Neuronal stem cell (in vitro differentiated cells): ENCODE results near the gene LAG3.
"Not testable (repeated sequence)": the region's sequence is repeated elsewhere in the genome, so short reads cannot be mapped to it uniquely, and the experiment has no call there.

ENCODE experiments used
- DNase-seq: peaks from one replicate; pipeline ENCODE4 v3.0.0-alpha.2; 2013; ENCODE audit warnings: low spot score
- H2AFZ ChIP-seq: one replicate; pipeline ENCODE4 v1.6.1; 2013; ENCODE audit warnings: mild to moderate bottlenecking, low read length, inconsistent platforms
- H2AK5ac ChIP-seq: 2 replicates; pipeline ENCODE4 v1.6.1; 2013; ENCODE audit warnings: low read depth, mild to moderate bottlenecking, inconsistent platforms, low read length, moderate library complexity, mixed read lengths
- H2BK120ac ChIP-seq: 2 replicates; pipeline ENCODE4 v1.6.1; 2013; ENCODE audit warnings: low read depth, mild to moderate bottlenecking, inconsistent platforms, low read length, moderate library complexity, mixed read lengths
- H2BK12ac ChIP-seq: one replicate; pipeline ENCODE4 v1.6.1; 2013; ENCODE audit warnings: low read length, inconsistent platforms
- H2BK15ac ChIP-seq: 2 replicates; pipeline ENCODE4 v1.6.1; 2013; ENCODE audit warnings: mild to moderate bottlenecking, low read length, inconsistent platforms, mixed read lengths
- H2BK5ac ChIP-seq: one replicate; pipeline ENCODE4 v1.6.1; 2013; ENCODE audit warnings: inconsistent platforms, mild to moderate bottlenecking, low read length, moderate library complexity
- H3K14ac ChIP-seq: one replicate; pipeline ENCODE4 v1.6.1; 2013; ENCODE audit warnings: low read length, inconsistent platforms
- H3K18ac ChIP-seq: 2 replicates; pipeline ENCODE4 v1.6.1; 2013; ENCODE audit warnings: low read length, inconsistent platforms
- H3K23ac ChIP-seq: 2 replicates; pipeline ENCODE4 v1.6.1; 2013; ENCODE audit warnings: low read depth, mild to moderate bottlenecking, mixed read lengths, low read length, inconsistent platforms; ENCODE audit not compliant: poor library complexity
- H3K27ac ChIP-seq: replicated peaks from 3 replicates; pipeline ENCODE4 v1.5.1; 2013; ENCODE audit warnings: low read length, inconsistent platforms
- H3K27me3 ChIP-seq, 3 experiments: 2 replicates each; pipeline ENCODE4 v1.6.1; 2013; ENCODE audit warnings: low read length in 3 of 3, mild to moderate bottlenecking in 2 of 3, inconsistent platforms in 1 of 3, low read depth in 1 of 3, mixed read lengths in 1 of 3, moderate library complexity in 1 of 3; ENCODE audit not compliant: control insufficient read depth in 3 of 3, insufficient read depth in 3 of 3
- H3K36me3 ChIP-seq, 2 donors: replicated peaks in 1 of 2; 2 replicates each; pipeline ENCODE4 v1.6.1; 2013; ENCODE audit warnings: low read length in 2 of 2; ENCODE audit not compliant: control insufficient read depth in 2 of 2, insufficient read depth in 2 of 2
- H3K4ac ChIP-seq: 2 replicates; pipeline ENCODE4 v1.6.1; 2013; ENCODE audit warnings: inconsistent platforms, mild to moderate bottlenecking, low read length, moderate library complexity
- H3K4me1 ChIP-seq, 2 donors: 1 replicate in 1 of 2; 2 replicates in 1 of 2; pipeline ENCODE4 v1.6.1; 2013; ENCODE audit warnings: low read length in 2 of 2, low read depth in 1 of 2; ENCODE audit not compliant: control insufficient read depth in 2 of 2, insufficient read depth in 1 of 2
- H3K4me2 ChIP-seq: one replicate; pipeline ENCODE4 v1.6.1; 2013; ENCODE audit warnings: mild to moderate bottlenecking, low read length, inconsistent platforms; ENCODE audit not compliant: insufficient read depth, poor library complexity, severe bottlenecking
- H3K4me3 ChIP-seq, 2 donors: 2 replicates each; pipeline ENCODE4 v1.5.1; 2013; ENCODE audit warnings: low read length in 2 of 2, mild to moderate bottlenecking in 2 of 2, inconsistent platforms in 1 of 2, moderate library complexity in 1 of 2
- H3K79me1 ChIP-seq: one replicate; pipeline ENCODE4 v1.6.1; 2013; ENCODE audit warnings: low read depth, mild to moderate bottlenecking, inconsistent platforms, low read length, moderate library complexity
- H3K9ac ChIP-seq: one replicate; pipeline ENCODE4 v1.6.1; 2013; ENCODE audit warnings: mild to moderate bottlenecking, low read depth, low read length, inconsistent platforms; ENCODE audit not compliant: poor library complexity
- H3K9me3 ChIP-seq, 2 donors: replicated peaks in 1 of 2; 2 replicates each; pipeline versions ENCODE3 to v1.6.1; 2013; ENCODE audit warnings: low read length in 2 of 2, mild to moderate bottlenecking in 2 of 2, inconsistent platforms in 1 of 2, low read depth in 1 of 2, mixed read lengths in 1 of 2, moderate library complexity in 1 of 2; ENCODE audit not compliant: control insufficient read depth in 2 of 2, insufficient read depth in 1 of 2
- H4K8ac ChIP-seq: one replicate; pipeline ENCODE4 v1.6.1; 2013; ENCODE audit warnings: low read depth, mild to moderate bottlenecking, inconsistent platforms, low read length, moderate library complexity
- H4K91ac ChIP-seq: one replicate; pipeline ENCODE4 v1.6.1; 2013; ENCODE audit warnings: low read length, low read depth, mild to moderate bottlenecking, inconsistent platforms; ENCODE audit not compliant: poor library complexity
- WGBS, 2 donors: extraction: QIAGEN DNeasy Blood & Tissue Kit; methylation state at CpG; one replicate each; pipeline ENCODE4 v1.1.7; 2013; ENCODE audit warnings: missing lambda C conversion rate in 2 of 2, mixed read lengths in 1 of 2; ENCODE audit not compliant: insufficient read length in 2 of 2, insufficient replicate concordance in 1 of 2; ENCODE audit errors: extremely low coverage in 2 of 2; 5-methylcytosine and 5-hydroxymethylcytosine counted together

Gene LAG3

GRCh38 chr12:6735448-6736191 is 36.7 kb upstream of the LAG3 start:
- H4K8ac ChIP-seq = no peak overlapping the region

GRCh38 chr12:6736754-6737153 is 35.6 kb upstream of the LAG3 start:
- Histone ChIP-seq H3K14ac (no peak overlapping the region), H3K27me3 (no peaks in the 10 kb centered on the region), H3K4me1 (peaks cover 0 to 8% of the 10 kb centered on the region in 2 donors), H3K36me3 (peaks cover 3 to 12% of the 10 kb centered on the region in 2 donors), H3K27ac (no peak overlapping the region), H2BK15ac (no peak overlapping the region), H3K79me1 (peaks cover 1% of the 10 kb centered on the region), H3K18ac (no peak overlapping the region), H3K23ac (no peak overlapping the region), H3K9me3 (no peaks in the 10 kb centered on the region), H2BK12ac (no peak overlapping the region), H3K4me2 (no peak overlapping the region), H2AFZ (no peak overlapping the region), H2AK5ac (no peak overlapping the region), H3K9ac (no peak overlapping the region), H2BK5ac (no peak overlapping the region), H4K8ac (no peak overlapping the region), H2BK120ac (no peak overlapping the region), H3K4ac (no peak overlapping the region), H4K91ac (no peak overlapping the region), H3K4me3 (no peak overlapping the region)
- no peak for DNase-seq
- WGBS, 2 donors = no CpG with 5 or more reads among the region's 5 CpGs

More at GRCh38 chr12:6735448-6736191, 36.7 kb upstream of the LAG3 start:
- peaks cover 0 to 8% of the 10 kb centered on the region in 2 donors for H3K4me1 ChIP-seq
- no peak overlapping the region for H3K27ac ChIP-seq
- H3K23ac ChIP-seq = no peak overlapping the region
- H2BK5ac ChIP-seq = no peak overlapping the region
- no peak overlapping the region for H2BK120ac ChIP-seq
- no peak overlapping the region for H2AK5ac ChIP-seq
- H4K91ac ChIP-seq = no peak overlapping the region
- no peak overlapping the region for H3K4ac ChIP-seq
- H3K4me3 ChIP-seq = no peak overlapping the region
- no peak for DNase-seq
- no peak overlapping the region for H2BK12ac ChIP-seq
- WGBS, 2 donors = no CpG with 5 or more reads among the region's 8 CpGs
- H2AFZ ChIP-seq = peak overlapping the region; percentile 42
- no peak overlapping the region for H2BK15ac ChIP-seq
- H3K14ac ChIP-seq = no peak overlapping the region
- peaks cover 1% of the 10 kb centered on the region for H3K79me1 ChIP-seq
- H3K9ac ChIP-seq = no peak overlapping the region
- H3K36me3 ChIP-seq = peaks cover 11 to 23% of the 10 kb centered on the region in 2 donors
- H3K9me3 ChIP-seq = no peaks in the 10 kb centered on the region
- no peak overlapping the region for H3K4me2 ChIP-seq
- H3K18ac ChIP-seq = no peak overlapping the region
- H3K27me3 ChIP-seq = no peaks in the 10 kb centered on the region

GRCh38 chr12:6742080-6742479 is 30.2 kb upstream of the LAG3 start:
- not testable (repeated sequence) for H2AK5ac ChIP-seq, H2BK15ac ChIP-seq, H3K4me1 ChIP-seq, H3K4me2 ChIP-seq, H3K14ac ChIP-seq, H3K79me1 ChIP-seq, H3K4me3 ChIP-seq, H3K23ac ChIP-seq, H3K9ac ChIP-seq, H4K91ac ChIP-seq, H2AFZ ChIP-seq, H3K4ac ChIP-seq, H2BK120ac ChIP-seq, H4K8ac ChIP-seq, H2BK12ac ChIP-seq, H3K18ac ChIP-seq, H3K27me3 ChIP-seq, H2BK5ac ChIP-seq, DNase-seq, H3K27ac ChIP-seq, H3K9me3 ChIP-seq
- H3K36me3 ChIP-seq = peaks cover 12 to 15% of the 10 kb centered on the region in 2 donors
- WGBS, 2 donors = no CpG with 5 or more reads among the region's 12 CpGs

GRCh38 chr12:6742834-6743233 is 29.5 kb upstream of the LAG3 start:
- WGBS, 2 donors = no CpG with 5 or more reads among the region's 3 CpGs
- H3K9ac ChIP-seq = no peak overlapping the region

More at GRCh38 chr12:6742834-6743233, 29.5 kb upstream of the LAG3 start:
- no peaks in the 10 kb centered on the region for H3K79me1 ChIP-seq
- H3K36me3 ChIP-seq = peaks cover 19 to 22% of the 10 kb centered on the region in 2 donors
- H3K4me1 ChIP-seq = peaks cover 3 to 4% of the 10 kb centered on the region in 2 donors
- H2AFZ ChIP-seq = no peak overlapping the region
- no peak overlapping the region for H2BK12ac ChIP-seq
- H3K27me3 ChIP-seq = no peaks in the 10 kb centered on the region
- no peak overlapping the region for H3K27ac ChIP-seq
- no peak overlapping the region for H2BK5ac ChIP-seq
- H4K91ac ChIP-seq = no peak overlapping the region
- no peak overlapping the region for H3K4me3 ChIP-seq
- no peak overlapping the region for H4K8ac ChIP-seq
- no peaks in the 10 kb centered on the region for H3K9me3 ChIP-seq
- H3K4ac ChIP-seq = no peak overlapping the region
- no peak overlapping the region for H3K23ac ChIP-seq
- H2AK5ac ChIP-seq = no peak overlapping the region
- no peak overlapping the region for H2BK15ac ChIP-seq
- no peak overlapping the region for H3K4me2 ChIP-seq
- H3K14ac ChIP-seq = no peak overlapping the region
- no peak overlapping the region for H2BK120ac ChIP-seq
- no peak for DNase-seq
- H3K18ac ChIP-seq = no peak overlapping the region
